Tibial nerve (tissue), 3 donors: ENCODE data around the gene GPR89A.
"Not testable (repeated sequence)": the region's sequence is repeated elsewhere in the genome, so short reads cannot be mapped to it uniquely, and the experiment has no call there.

Experiments
- CTCF ChIP-seq, 5 experiments: fragments of 200-600 bp in 3 of 5; fragments of 450-650 bp in 2 of 5; sonication (generic) in 3 of 5; IDR thresholded peaks; one replicate each; pipeline ENCODE4 v1.5.1; 2016 to 2019; ENCODE audit warnings: antibody characterized with exemption in 5 of 5, mild to moderate bottlenecking in 3 of 5, moderate library complexity in 2 of 5
- POLR2A ChIP-seq, 2 donors: fragments of 450-650 bp; IDR thresholded peaks; one replicate each; pipeline ENCODE4 v1.6.1; 2017; ENCODE audit warnings: antibody characterized with exemption in 2 of 2, mild to moderate bottlenecking in 2 of 2, moderate library complexity in 2 of 2

DNA sequence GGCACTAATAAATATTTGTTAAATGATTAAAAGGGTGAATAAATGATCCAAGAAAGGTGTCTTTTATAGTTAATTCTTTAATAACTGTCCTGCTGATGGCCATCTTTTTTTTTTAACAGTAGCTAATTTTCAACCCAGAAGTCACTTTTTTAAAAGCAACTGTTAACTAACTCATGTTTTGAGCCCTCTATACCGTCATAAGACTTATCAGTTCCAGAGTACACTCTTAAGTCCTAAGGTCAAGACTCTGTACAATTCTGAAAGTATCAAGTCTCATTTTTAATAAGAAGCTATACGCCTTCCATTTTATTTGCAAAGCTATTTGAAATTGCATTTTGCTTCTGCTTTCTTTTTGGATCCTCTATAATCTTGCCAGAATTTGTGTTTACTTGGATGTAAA, 3.0 kb downstream of the GPR89A start:
- TF ChIP-seq CTCF, POLR2A (IDR thresholded peaks at IDR 0.05): not testable (repeated sequence)
